HG03066 (cell line): ENCODE results near the gene MMRN2.

Source experiments
- ATAC-seq: cut with Tn5 transposase; IDR thresholded peaks from one replicate; pipeline ENCODE4 v1.9.1; 2021; ENCODE audit warnings: low read depth; ENCODE audit not compliant: unreplicated experiment

The MMRN2 gene

DNA sequence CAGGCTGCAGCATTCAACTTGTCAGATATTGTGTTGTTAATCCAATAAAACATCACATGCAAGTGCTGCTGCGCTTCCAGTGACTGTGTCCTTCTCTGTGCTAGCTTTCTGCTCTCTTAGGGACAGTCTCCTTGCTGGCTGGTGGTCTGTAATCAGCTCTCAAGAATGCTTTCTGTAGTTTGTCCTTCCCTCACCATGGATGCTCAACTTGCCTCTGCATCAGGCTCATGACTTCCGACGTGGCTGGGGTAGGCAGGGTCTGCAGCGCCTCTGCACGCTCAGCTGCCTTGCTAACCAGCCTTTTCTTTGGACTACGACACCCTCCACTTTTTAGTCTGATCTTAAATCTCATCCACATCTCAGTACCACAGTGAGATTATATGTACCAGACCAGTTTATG, 58.3 kb downstream of the MMRN2 start:
- ATAC-seq, result no peak

DNA sequence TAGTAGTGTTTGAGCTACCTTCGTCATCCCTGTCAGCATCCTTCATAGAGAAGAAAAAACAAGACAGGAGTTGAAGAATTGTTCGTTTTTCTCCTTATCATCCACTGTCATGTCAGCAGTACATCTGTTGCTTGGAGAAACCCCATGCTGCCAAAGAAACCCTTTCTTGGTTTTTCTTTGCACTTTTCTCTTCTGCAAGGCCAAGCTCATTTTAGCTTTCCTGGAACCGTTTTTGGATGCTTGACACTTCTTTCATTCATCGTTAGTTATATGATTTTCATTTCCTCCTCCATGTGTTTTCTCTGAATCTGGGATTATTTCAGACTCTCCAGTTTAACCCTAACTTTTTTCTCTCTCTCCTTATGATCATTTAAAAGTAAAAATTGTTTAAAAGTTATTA, 58.9 kb downstream of the MMRN2 start:
- no peak for ATAC-seq

DNA sequence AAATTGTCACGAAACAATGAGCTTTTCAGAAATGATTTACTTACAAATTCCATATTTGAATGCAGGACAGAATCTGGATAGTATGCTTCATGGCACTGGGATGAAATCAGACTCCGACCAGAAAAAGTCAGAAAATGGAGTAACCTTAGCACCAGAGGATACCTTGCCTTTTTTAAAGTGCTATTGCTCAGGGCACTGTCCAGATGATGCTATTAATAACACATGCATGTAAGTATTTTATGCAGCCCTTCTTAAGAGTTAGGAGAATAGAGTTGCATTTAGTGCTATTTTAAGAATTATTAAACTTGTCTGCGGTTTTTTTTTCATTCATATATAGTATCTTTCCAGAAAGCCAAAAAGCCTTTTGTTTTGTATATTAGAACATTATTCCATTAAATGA, 67.4 kb downstream of the MMRN2 start:
- ATAC-seq, result no peak

DNA sequence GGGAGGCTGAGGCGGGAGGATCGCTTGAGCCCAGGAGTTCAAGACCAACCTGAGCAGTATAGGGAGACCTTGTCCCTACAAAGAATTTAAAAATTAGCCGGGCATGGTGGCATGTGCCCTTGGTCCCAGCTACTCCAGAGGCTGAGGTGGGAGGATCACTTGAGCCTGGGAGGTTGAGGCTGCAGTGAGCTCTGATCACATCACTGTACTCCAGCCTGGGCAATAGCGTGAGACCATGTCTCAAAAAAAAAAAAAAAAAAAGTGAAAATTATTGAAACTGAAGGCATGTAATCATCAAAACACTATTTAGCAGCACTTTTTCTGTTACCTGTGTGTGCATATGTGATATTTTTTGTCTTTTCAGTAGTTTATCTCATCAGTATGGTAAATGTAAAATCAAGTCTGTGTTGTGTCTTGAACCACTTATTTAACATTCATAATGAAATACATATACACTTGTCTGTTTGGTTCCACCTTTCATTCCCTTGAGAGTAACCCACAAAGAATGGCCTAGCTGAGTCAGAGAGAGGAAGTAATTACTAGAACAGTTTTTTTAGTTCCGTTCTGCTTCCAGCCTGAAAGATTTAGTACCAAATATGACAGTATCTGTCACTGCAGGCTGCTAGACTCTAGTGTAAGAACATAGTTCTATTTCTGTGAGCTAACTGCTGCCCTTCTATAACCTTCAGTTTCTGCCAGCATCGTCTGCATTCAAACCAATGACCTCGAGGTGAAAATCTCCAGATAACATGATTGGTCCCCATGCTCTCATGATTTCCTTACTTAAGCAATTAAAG, 68.6 kb downstream of the MMRN2 start:
- ATAC-seq, result peak; percentile 98
